HepG2 (cell line): ENCODE measurements around the gene MUL1. TPM values are rescaled to one million over a fixed set of nuclear protein-coding genes. Genes with fewer than 3 reads are reported as not detected.

Experiments used
- BCL3 ChIP-seq: sonication (generic); formaldehyde crosslinking; IDR thresholded peaks from 2 replicates; pipeline ENCODE4 v1.5.1; 2020; ENCODE audit warnings: mild to moderate bottlenecking, missing genetic modification reagents, moderate library complexity
- CSRNP1 ChIP-seq: sonication (generic); formaldehyde crosslinking; IDR thresholded peaks from 2 replicates; pipeline ENCODE4 v1.8.1; 2023; ENCODE audit warnings: mild to moderate bottlenecking, missing genetic modification reagents
- FOXK1 ChIP-seq: sonication (generic); formaldehyde crosslinking; IDR thresholded peaks from 2 replicates; pipeline ENCODE4 v1.4.0; 2020; ENCODE audit warnings: low read depth, missing genetic modification reagents, borderline replicate concordance
- MEIS1 ChIP-seq: sonication (generic); formaldehyde crosslinking; IDR thresholded peaks from 2 replicates; pipeline ENCODE4 v1.9.0; 2021; ENCODE audit warnings: mild to moderate bottlenecking, missing genetic modification reagents, moderate library complexity, borderline replicate concordance
- MTA1 ChIP-seq: sonication (generic); formaldehyde crosslinking; IDR thresholded peaks from 2 replicates; pipeline ENCODE4 v1.4.0; 2020; ENCODE audit warnings: missing genetic modification reagents, mild to moderate bottlenecking, borderline replicate concordance
- MTF1 ChIP-seq: sonication (generic); formaldehyde crosslinking; IDR thresholded peaks from 2 replicates; pipeline ENCODE4 v1.5.0; 2020; ENCODE audit warnings: missing genetic modification reagents
- NCOA5 ChIP-seq: sonication (generic); formaldehyde crosslinking; IDR thresholded peaks from 2 replicates; pipeline ENCODE4 v1.4.0; 2020; ENCODE audit warnings: missing genetic modification reagents
- NKX3-1 ChIP-seq: sonication (generic); formaldehyde crosslinking; IDR thresholded peaks from 2 replicates; pipeline ENCODE4 v1.5.0; 2020; ENCODE audit warnings: missing genetic modification reagents
- PHB2 ChIP-seq: fragments of 450-650 bp; IDR thresholded peaks from 2 replicates; pipeline ENCODE4 v1.6.1; 2018; ENCODE audit not compliant: partially characterized antibody
- REXO4 ChIP-seq: sonication (generic); formaldehyde crosslinking; IDR thresholded peaks from 2 replicates; pipeline ENCODE4 v1.8.0; 2022; ENCODE audit warnings: missing genetic modification reagents, mild to moderate bottlenecking, borderline replicate concordance
- RNF2 ChIP-seq: fragments of 450-650 bp; conservative IDR thresholded peaks from 2 replicates; pipeline ENCODE4 v1.6.1; 2016; ENCODE audit warnings: low read depth
- ZNF12 ChIP-seq: sonication (generic); formaldehyde crosslinking; IDR thresholded peaks from 2 replicates; pipeline ENCODE4 v1.5.0; 2020; ENCODE audit warnings: missing genetic modification reagents
- ZNF251 ChIP-seq: sonication (generic); formaldehyde crosslinking; IDR thresholded peaks from 2 replicates; pipeline ENCODE4 v1.9.0; 2021; ENCODE audit warnings: mild to moderate bottlenecking, missing genetic modification reagents
- ZNF296 ChIP-seq: sonication (generic); formaldehyde crosslinking; conservative IDR thresholded peaks from 2 replicates; pipeline ENCODE4 v1.5.0; 2020; ENCODE audit warnings: mild to moderate bottlenecking, missing genetic modification reagents
- ZNF331 ChIP-seq: sonication (generic); formaldehyde crosslinking; IDR thresholded peaks from 2 replicates; pipeline ENCODE4 v1.4.0; 2020; ENCODE audit warnings: missing genetic modification reagents
- ZNF441 ChIP-seq: sonication (generic); formaldehyde crosslinking; IDR thresholded peaks from 2 replicates; pipeline ENCODE4 v1.7.0; 2021; ENCODE audit warnings: missing genetic modification reagents, borderline replicate concordance
- ZNF710 ChIP-seq: sonication (generic); formaldehyde crosslinking; IDR thresholded peaks from 2 replicates; pipeline ENCODE4 v1.5.0; 2020; ENCODE audit warnings: mild to moderate bottlenecking, missing genetic modification reagents, borderline replicate concordance
- ZNF746 ChIP-seq: sonication (generic); formaldehyde crosslinking; IDR thresholded peaks from 2 replicates; pipeline ENCODE4 v1.8.0; 2022; ENCODE audit warnings: mild to moderate bottlenecking, missing genetic modification reagents
- polyA plus RNA-seq, 8 experiments: library from polyadenylated mRNA; depleted of rRNA in 3 of 8; stranded (reverse) in 7 of 8; unstranded in 1 of 8; fragments of >200 nt; fragmentation: Illumina TruSeq in 4 of 8; extraction: Trizol in 4 of 8; gene quantifications; 2 replicates each; pipeline versions ENCODE4 v1.2.1 to v1.2.3, GENCODE V29; 2011 to 2016; ENCODE audit warnings: low read depth in 4 of 8, missing spikeins in 1 of 8, mixed read lengths in 1 of 8; ENCODE audit not compliant: insufficient read depth in 1 of 8
- total RNA-seq, 5 experiments: library from RNA; depleted of rRNA; stranded (reverse); fragments of >200 nt; fragmentation: Illumina TruSeq; extraction: Trizol; gene quantifications; 2 replicates each; pipeline ENCODE4 v1.2.3, GENCODE V29; 2016; ENCODE audit warnings: low read depth in 1 of 5
- TF ChIP-seq, protein P1 (sequence below): sonication (generic); formaldehyde crosslinking; IDR thresholded peaks from 2 replicates; pipeline ENCODE4 v1.4.0; 2020; ENCODE audit warnings: missing genetic modification reagents

MUL1 gene
- total and polyA plus RNA-seq, 2 of the 13 experiments (the other 11 are each of a cell fraction or from before 2014, with no cell fraction given) = 21.5 to 26.5 TPM

DNA sequence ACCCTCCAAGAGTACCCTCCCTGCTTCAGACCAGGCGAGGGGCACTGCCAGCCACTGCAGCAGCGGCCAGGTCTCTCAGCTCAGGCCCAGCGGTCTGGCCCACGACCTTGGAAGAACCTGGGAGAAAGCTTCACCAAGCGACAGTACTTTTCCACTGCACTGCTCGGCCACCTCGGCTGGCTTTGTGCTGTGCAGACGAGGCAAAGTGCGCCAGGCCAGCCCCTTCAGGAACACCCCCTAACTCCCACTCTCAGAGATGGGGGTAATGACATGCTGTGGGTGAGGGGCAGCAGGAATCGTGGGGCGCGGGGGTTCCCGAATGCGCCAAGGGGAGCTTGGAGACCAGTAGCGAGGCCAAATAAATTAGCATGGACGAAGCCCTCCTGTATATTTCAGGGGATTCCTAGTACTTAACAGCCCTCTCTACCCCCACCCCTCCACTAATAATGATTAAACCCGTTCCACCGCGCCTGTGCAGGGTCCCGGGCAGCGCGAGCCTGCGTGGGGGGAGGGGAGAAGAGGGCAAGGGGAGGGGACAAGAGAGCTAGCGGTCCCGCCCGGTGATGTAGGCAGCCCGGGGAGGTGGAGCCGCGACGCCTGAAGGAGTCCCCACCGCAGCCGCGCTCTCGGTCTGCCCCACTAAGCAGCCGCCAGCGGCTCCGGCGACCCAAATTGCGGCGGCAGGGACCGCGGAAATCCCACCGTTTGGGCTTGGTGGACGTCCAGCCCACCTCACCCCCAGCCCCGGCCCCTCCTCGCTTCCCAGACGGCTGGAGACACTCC lies 44.2 kb upstream of the MUL1 start, which contains the start of gene FAM43B (continued):
- TF ChIP-seq MTA1 (CRISPR knock-in tag) = peak; percentile 65; the same call in 1 of the 2 replicates
- no peak for TF ChIP-seq ZNF441
- TF ChIP-seq NKX3-1 (CRISPR knock-in tag) = no peak; the same call in 1 of the 2 replicates
- no peak for TF ChIP-seq REXO4 (CRISPR knock-in tag)
- 0 out of 2 replicates have a peak, but pooled peaks have one; percentile 15 for TF ChIP-seq ZNF710
- TF ChIP-seq, protein P1, sequence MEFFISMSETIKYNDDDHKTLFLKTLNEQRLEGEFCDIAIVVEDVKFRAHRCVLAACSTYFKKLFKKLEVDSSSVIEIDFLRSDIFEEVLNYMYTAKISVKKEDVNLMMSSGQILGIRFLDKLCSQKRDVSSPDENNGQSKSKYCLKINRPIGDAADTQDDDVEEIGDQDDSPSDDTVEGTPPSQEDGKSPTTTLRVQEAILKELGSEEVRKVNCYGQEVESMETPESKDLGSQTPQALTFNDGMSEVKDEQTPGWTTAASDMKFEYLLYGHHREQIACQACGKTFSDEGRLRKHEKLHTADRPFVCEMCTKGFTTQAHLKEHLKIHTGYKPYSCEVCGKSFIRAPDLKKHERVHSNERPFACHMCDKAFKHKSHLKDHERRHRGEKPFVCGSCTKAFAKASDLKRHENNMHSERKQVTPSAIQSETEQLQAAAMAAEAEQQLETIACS (CRISPR knock-in tag) = no peak
- TF ChIP-seq FOXK1 (CRISPR knock-in tag) = peak; percentile 16; the same call in 1 of the 2 replicates
- TF ChIP-seq ZNF12 (CRISPR knock-in tag) = peak; percentile 70; the same call in 1 of the 2 replicates
- no peak for TF ChIP-seq NCOA5 (CRISPR knock-in tag)
- no peak for TF ChIP-seq PHB2
- no peak for TF ChIP-seq ZNF251 (CRISPR knock-in tag)
- TF ChIP-seq MEIS1 (CRISPR knock-in tag) = 0 out of 2 replicates have a peak, but pooled peaks have one; percentile 9
- TF ChIP-seq BCL3 (CRISPR knock-in tag) = peak; percentile 34; the same call in 1 of the 2 replicates
- TF ChIP-seq ZNF746 (CRISPR knock-in tag) = peak; percentile 44; the same call in 1 of the 2 replicates
- TF ChIP-seq MTF1 = no peak
- 0 out of 2 replicates have a peak, but pooled peaks have one; percentile 36 for TF ChIP-seq CSRNP1
- peak; percentile 89 for TF ChIP-seq ZNF331 (CRISPR knock-in tag)
- peak; percentile 21; the same call in 1 of the 2 replicates for TF ChIP-seq ZNF296
- no peak for TF ChIP-seq RNF2
